GM12878 (cell line): ENCODE results near the gene PKP4. TPM values are rescaled to one million over a fixed set of nuclear protein-coding genes. Genes with fewer than 3 reads are reported as not detected.

ENCODE experiments used
- ATAC-seq: fragments of 200-7000 bp; cut with Tn5 transposase; 3 replicates; pipeline ENCODE4 v1.9.1; 2020; ENCODE audit warnings: mild to moderate bottlenecking, moderate library complexity
- BruUV-seq: library from RNA; stranded (reverse); fragments of 400-500 nt; replicated peaks from 2 replicates; lab custom pipeline; 2021; lab: Mats Ljungman, UMichigan
- CTCF ChIA-PET: fragments of 300-600 bp; sonication (Branson Sonifier 250); formaldehyde crosslinking; extraction: SDS; loops from one replicate; lab custom pipeline; 2021; ENCODE audit warnings: inconsistent platforms; lab: Yijun Ruan, JAX
- POLR2A ChIA-PET: fragments of 350-600 bp; formaldehyde crosslinking; extraction: SDS; loops from one replicate; lab custom pipeline; 2021; ENCODE audit warnings: inconsistent platforms; lab: Charles Lee
- RAD21 ChIA-PET: fragments of 300-600 bp; sonication (Branson Sonifier 250); formaldehyde crosslinking; loops from one replicate; lab custom pipeline; 2023; ENCODE audit warnings: antibody characterized with exemption; ENCODE audit not compliant: unreplicated experiment; lab: Charles Lee
- SMC1A ChIA-PET: fragments of 300-600 bp; sonication (Branson Sonifier 250); formaldehyde crosslinking; loops from one replicate; lab custom pipeline; 2023; ENCODE audit not compliant: unreplicated experiment, uncharacterized antibody; lab: Charles Lee
- DNase-seq: peaks from one replicate; pipeline ENCODE4 v3.0.0-alpha.2; 2011; ENCODE audit warnings: low read depth, low spot score
- FAIRE-seq: peaks from 3 replicates; lab custom pipeline; 2011; peaks lifted over from hg19 to GRCh38; lab: Jason Lieb, UNC
- H2AFZ ChIP-seq: 2 replicates; pipeline ENCODE4 v1.6.0; 2011; ENCODE audit warnings: low read depth, low read length, control low read depth; ENCODE audit not compliant: control insufficient read depth
- H3K27ac ChIP-seq: 2 replicates; pipeline ENCODE4 v1.5.1; 2011; ENCODE audit warnings: control low read depth; ENCODE audit not compliant: control insufficient read depth, insufficient read depth
- H3K27me3 ChIP-seq, 2 experiments: replicated peaks in 1 of 2; 2 replicates each; pipeline versions ENCODE4 v1.6.0 to v1.6.1; 2011; ENCODE audit warnings: low read length in 1 of 2; ENCODE audit not compliant: control insufficient read depth in 2 of 2, insufficient read depth in 2 of 2
- H3K36me3 ChIP-seq, 2 experiments: 2 replicates each; pipeline ENCODE4 v1.5.1; 2011; ENCODE audit warnings: low read length in 1 of 2; ENCODE audit not compliant: control insufficient read depth in 2 of 2, insufficient read depth in 2 of 2
- H3K4me1 ChIP-seq: 2 replicates; pipeline ENCODE4 v1.6.1; 2011; ENCODE audit warnings: mild to moderate bottlenecking, low read length, moderate library complexity, mixed read lengths; ENCODE audit not compliant: control insufficient read depth, insufficient read depth
- H3K4me2 ChIP-seq: 2 replicates; pipeline ENCODE4 v1.6.0; 2011; ENCODE audit warnings: control low read depth; ENCODE audit not compliant: control insufficient read depth, insufficient read depth
- H3K4me3 ChIP-seq: fragments of 200-600 bp; sonication (generic); 2 replicates; pipeline ENCODE4 v1.5.1; 2016
- H3K79me2 ChIP-seq: 2 replicates; pipeline ENCODE4 v1.6.0; 2011; ENCODE audit warnings: low read length; ENCODE audit not compliant: control insufficient read depth, insufficient read depth
- H3K9ac ChIP-seq: 2 replicates; pipeline ENCODE4 v1.8.0; 2011; ENCODE audit warnings: low read length, control low read depth, mixed read lengths; ENCODE audit not compliant: control insufficient read depth, insufficient read depth
- H3K9me3 ChIP-seq: replicated peaks from 3 replicates; pipeline ENCODE4 v1.5.1; 2011; ENCODE audit warnings: mild to moderate bottlenecking, low read length; ENCODE audit not compliant: control insufficient read depth, insufficient read depth
- H4K20me1 ChIP-seq: 2 replicates; pipeline ENCODE4 v1.6.0; 2011; ENCODE audit not compliant: control insufficient read depth, insufficient read depth
- EGR1 ChIP-seq, 2 experiments: IDR thresholded peaks; 1 replicate in 1 of 2; 2 replicates in 1 of 2; pipeline ENCODE4 v1.6.1; 2011 to 2012; ENCODE audit warnings: low read depth in 2 of 2, low read length in 2 of 2, borderline replicate concordance in 1 of 2, mild to moderate bottlenecking in 1 of 2, moderate library complexity in 1 of 2
- FOXM1 ChIP-seq: IDR thresholded peaks from 2 replicates; pipeline ENCODE4 v1.6.1; 2012; ENCODE audit warnings: low read depth, mild to moderate bottlenecking, inconsistent platforms, low read length, moderate library complexity
- KDM1A ChIP-seq: fragments of 200-600 bp; sonication (generic); IDR thresholded peaks from 2 replicates; pipeline ENCODE4 v1.6.1; 2016; ENCODE audit warnings: borderline replicate concordance
- POLR2AphosphoS5 ChIP-seq: IDR thresholded peaks from 2 replicates; pipeline ENCODE4 v1.6.1; 2011; ENCODE audit warnings: mild to moderate bottlenecking, low read length, inconsistent platforms
- POU2F2 ChIP-seq: IDR thresholded peaks from 3 replicates; pipeline ENCODE4 v1.6.1; 2011; ENCODE audit warnings: low read depth, mild to moderate bottlenecking, low read length, borderline replicate concordance
- SIN3A ChIP-seq: IDR thresholded peaks from 2 replicates; pipeline ENCODE4 v1.6.1; 2012; ENCODE audit warnings: low read depth, low read length, improper control_type of control experiment
- SIX5 ChIP-seq: IDR thresholded peaks from 2 replicates; pipeline ENCODE4 v1.6.1; 2011; ENCODE audit warnings: mild to moderate bottlenecking, low read depth, low read length, moderate library complexity; ENCODE audit not compliant: severe bottlenecking
- ZNF622 ChIP-seq: fragments of 450-650 bp; IDR thresholded peaks from 2 replicates; pipeline ENCODE4 v1.6.1; 2017; ENCODE audit warnings: mild to moderate bottlenecking, inconsistent platforms
- WGBS: methylation state at CpG from one replicate; pipeline ENCODE4 v1.1.6; 2016; ENCODE audit warnings: low lambda C conversion rate; ENCODE audit not compliant: insufficient replicate concordance, insufficient coverage; ENCODE audit errors: missing lambda C conversion rate; 5-methylcytosine and 5-hydroxymethylcytosine counted together
- in situ Hi-C: fragments of 300-500 bp; cut with MboI; formaldehyde crosslinking; loops from 9 replicates; pipeline ENCODE4 v1.14.3; 2018; ENCODE audit warnings: mixed read lengths
- intact Hi-C: fragments of 100-400 bp; cut with micrococcal nuclease; formaldehyde crosslinking; loops from one replicate; pipeline ENCODE4 v1.14.2; 2022; ENCODE audit not compliant: unreplicated experiment
- polyA plus RNA-seq, 11 experiments: library from polyadenylated mRNA; depleted of rRNA in 4 of 11; unstranded in 6 of 11; stranded (reverse) in 5 of 11; fragments of >200 nt; fragmentation: Nextera tagmentation in 4 of 11; fragmentation: Illumina TruSeq in 1 of 11; extraction: Ambion mirVana in 4 of 11; extraction: Trizol in 1 of 11; gene quantifications; 1 replicate in 1 of 11; 2 replicates in 10 of 11; pipeline versions ENCODE4 v1.2.1 to v1.2.3, GENCODE V29; 2011 to 2016; ENCODE audit warnings: inconsistent platforms in 2 of 11, missing spikeins in 2 of 11, low read depth in 1 of 11
- total RNA-seq, 4 experiments: library from RNA; depleted of rRNA in 3 of 4; stranded (reverse); fragments of >200 nt in 3 of 4; fragmentation: Illumina TruSeq in 1 of 4; extraction: Trizol in 1 of 4; gene quantifications; 2 replicates each; pipeline versions ENCODE4 v1.2.1 to v1.2.3, GENCODE V29; 2013 to 2021
- TF ChIP-seq, protein P1 (sequence below): fragments of 450-650 bp; IDR thresholded peaks from 2 replicates; pipeline ENCODE4 v1.6.1; 2017; ENCODE audit warnings: mild to moderate bottlenecking, moderate library complexity

The PKP4 gene
- total and polyA plus RNA-seq, 10 of the 15 experiments (the other 5 are each of a cell fraction or from before 2014, with no cell fraction given): 4.8 to 35.8 (median 17.7) TPM

DNA sequence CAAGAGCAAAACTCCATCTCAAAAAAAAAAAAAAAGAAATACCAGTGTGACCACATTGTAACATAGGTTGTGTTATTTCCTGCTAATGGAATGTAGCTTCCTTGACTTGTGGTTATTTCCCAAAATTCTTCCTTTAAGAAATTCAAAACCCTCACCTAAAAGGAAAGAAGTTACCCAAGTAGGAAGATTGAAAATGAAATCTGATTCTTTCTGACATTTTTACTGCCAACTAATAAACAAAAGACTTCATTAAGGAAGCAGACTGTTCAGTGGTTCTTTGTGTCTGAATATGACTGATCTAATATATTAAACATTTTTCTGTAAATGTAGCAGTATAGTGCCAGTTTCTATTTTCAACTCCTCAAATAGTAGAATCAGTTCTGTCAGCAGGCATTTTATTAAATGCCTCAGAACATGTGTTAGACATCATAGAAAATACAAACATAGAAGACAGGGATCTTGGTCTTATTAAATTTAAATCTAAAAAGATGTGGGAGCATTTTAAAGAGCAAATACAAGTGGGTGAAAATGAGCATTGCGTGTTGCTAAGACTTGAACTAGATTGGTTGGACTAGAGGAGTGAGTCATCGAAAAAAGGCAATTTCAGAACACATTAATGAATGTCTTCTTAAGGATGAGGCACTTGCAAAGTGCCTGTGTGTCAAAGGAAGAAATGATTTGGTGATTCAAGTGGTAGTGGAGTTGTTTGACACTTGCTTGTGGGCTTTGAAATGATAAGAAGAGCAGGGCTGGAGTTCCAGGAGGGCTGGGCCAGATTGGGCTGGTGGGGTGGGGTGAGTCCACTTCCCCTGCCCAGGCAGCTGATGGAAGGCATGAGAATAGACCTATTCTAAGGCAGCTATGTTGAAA lies 53.4 kb downstream of the PKP4 start:
- no peaks in the 10 kb centered on the region for H3K27me3 ChIP-seq
- intact Hi-C loops: no loop called here
- no peaks in the 10 kb centered on the region for H3K4me1 ChIP-seq
- no TSS peak for BruUV-seq
- H3K9me3 ChIP-seq: no peaks in the 10 kb centered on the region
- DNase-seq: no peak
- TF ChIP-seq FOXM1: no peak
- TF ChIP-seq SIX5: no peak
- H3K36me3 ChIP-seq: no peaks in the 10 kb centered on the region; a peak in 1 of 4 replicates
- SMC1A ChIA-PET: no interaction called here
- 0 out of 2 replicates have a peak overlapping the region, but pooled peaks have one; percentile 15 for H2AFZ ChIP-seq
- WGBS: 2% methylated on average over 2 of the region's 2 CpGs
- H3K4me2 ChIP-seq: no peak overlapping the region
- H3K79me2 ChIP-seq: no peaks in the 10 kb centered on the region
- no peak overlapping the region for H3K4me3 ChIP-seq
- H3K27ac ChIP-seq: no peak overlapping the region
- H3K9ac ChIP-seq: no peak overlapping the region
- H4K20me1 ChIP-seq: no peaks in the 10 kb centered on the region
- FAIRE-seq: no peak
- CTCF ChIA-PET: interaction anchor here (1.2 kb wide), 1 partner anchor 20 kb away, joined by 3 read pairs; no protein-coding TSS in a partner anchor
- POLR2A ChIA-PET: interaction anchor here (0.6 kb wide), 1 partner anchor 20 kb away, joined by 5 read pairs; no protein-coding TSS in a partner anchor
- in situ Hi-C loops: no loop called here
- RAD21 ChIA-PET: no interaction called here
- ATAC-seq: no peak; the same call in 1 of the 3 replicates

DNA sequence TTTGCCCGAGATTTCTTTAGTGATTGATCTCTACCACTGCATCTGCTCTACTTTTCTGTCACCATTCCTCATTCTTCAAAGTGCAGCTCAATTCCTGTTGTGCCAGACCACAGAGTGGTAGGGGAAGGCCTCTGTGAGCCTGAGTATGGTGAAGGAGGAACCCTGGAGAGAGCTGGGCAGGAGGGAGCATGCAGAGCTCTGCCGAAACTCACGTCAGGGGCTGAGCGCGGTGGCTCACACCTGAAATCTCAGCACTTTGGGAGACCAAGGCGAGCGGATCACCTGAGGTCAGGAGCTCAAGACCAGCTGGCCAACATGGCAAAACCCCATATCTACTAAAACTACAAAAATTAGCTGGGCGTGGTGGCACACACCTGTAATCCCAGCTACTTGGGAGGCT lies 54.1 kb downstream of the PKP4 start:
- intact Hi-C loops: no loop called here
- no TSS peak for BruUV-seq
- no peak for TF ChIP-seq POU2F2
- no peak for TF ChIP-seq EGR1 (IDR thresholded peaks at IDR 0.05; ENCODE audit: borderline replicate concordance in 1 of 2, low read depth in 2 of 2, low read length in 2 of 2)
- TF ChIP-seq ZNF622: no peak
- no peak for TF ChIP-seq POLR2AphosphoS5
- TF ChIP-seq, protein P1, sequence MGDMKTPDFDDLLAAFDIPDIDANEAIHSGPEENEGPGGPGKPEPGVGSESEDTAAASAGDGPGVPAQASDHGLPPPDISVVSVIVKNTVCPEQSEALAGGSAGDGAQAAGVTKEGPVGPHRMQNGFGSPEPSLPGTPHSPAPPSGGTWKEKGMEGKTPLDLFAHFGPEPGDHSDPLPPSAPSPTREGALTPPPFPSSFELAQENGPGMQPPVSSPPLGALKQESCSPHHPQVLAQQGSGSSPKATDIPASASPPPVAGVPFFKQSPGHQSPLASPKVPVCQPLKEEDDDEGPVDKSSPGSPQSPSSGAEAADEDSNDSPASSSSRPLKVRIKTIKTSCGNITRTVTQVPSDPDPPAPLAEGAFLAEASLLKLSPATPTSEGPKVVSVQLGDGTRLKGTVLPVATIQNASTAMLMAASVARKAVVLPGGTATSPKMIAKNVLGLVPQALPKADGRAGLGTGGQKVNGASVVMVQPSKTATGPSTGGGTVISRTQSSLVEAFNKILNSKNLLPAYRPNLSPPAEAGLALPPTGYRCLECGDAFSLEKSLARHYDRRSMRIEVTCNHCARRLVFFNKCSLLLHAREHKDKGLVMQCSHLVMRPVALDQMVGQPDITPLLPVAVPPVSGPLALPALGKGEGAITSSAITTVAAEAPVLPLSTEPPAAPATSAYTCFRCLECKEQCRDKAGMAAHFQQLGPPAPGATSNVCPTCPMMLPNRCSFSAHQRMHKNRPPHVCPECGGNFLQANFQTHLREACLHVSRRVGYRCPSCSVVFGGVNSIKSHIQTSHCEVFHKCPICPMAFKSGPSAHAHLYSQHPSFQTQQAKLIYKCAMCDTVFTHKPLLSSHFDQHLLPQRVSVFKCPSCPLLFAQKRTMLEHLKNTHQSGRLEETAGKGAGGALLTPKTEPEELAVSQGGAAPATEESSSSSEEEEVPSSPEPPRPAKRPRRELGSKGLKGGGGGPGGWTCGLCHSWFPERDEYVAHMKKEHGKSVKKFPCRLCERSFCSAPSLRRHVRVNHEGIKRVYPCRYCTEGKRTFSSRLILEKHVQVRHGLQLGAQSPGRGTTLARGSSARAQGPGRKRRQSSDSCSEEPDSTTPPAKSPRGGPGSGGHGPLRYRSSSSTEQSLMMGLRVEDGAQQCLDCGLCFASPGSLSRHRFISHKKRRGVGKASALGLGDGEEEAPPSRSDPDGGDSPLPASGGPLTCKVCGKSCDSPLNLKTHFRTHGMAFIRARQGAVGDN: no peak
- TF ChIP-seq KDM1A: no peak
- no peak for TF ChIP-seq SIN3A

More for the DNA sequence above, 54.1 kb downstream of the PKP4 start:
- Histone ChIP-seq H3K9me3 (no peaks in the 10 kb centered on the region), H3K4me3 (no peak overlapping the region), H2AFZ (no peak overlapping the region), H4K20me1 (no peaks in the 10 kb centered on the region), H3K27ac (no peak overlapping the region), H3K4me1 (no peaks in the 10 kb centered on the region), H3K27me3 (no peaks in the 10 kb centered on the region), H3K9ac (no peak overlapping the region), H3K4me2 (no peak overlapping the region), H3K36me3 (no peaks in the 10 kb centered on the region; a peak in 1 of 4 replicates), H3K79me2 (no peaks in the 10 kb centered on the region)
- no peak for ATAC-seq
- no peak for FAIRE-seq
- in situ Hi-C loops: no loop called here
- DNase-seq: no peak
- ChIA-PET SMC1A (no interaction called here), CTCF (no interaction called here), RAD21 (no interaction called here), POLR2A (interaction anchor here (0.6 kb wide), 1 partner anchor 20 kb away, joined by 5 read pairs; no protein-coding TSS in a partner anchor)
- 99% methylated on average over 8 of the region's 8 CpGs for WGBS
